IPS-15b (cell line): ENCODE measurements around the gene RASGEF1C.
"Not testable (repeated sequence)": the region's sequence is repeated elsewhere in the genome, so short reads cannot be mapped to it uniquely, and the experiment has no call there.

Experiments used
- H3K27me3 ChIP-seq: one replicate; pipeline ENCODE4 v1.6.1; 2013; ENCODE audit warnings: low read length; ENCODE audit not compliant: control insufficient read depth, insufficient read depth
- H3K36me3 ChIP-seq: one replicate; pipeline ENCODE4 v1.6.1; 2013; ENCODE audit warnings: low read length; ENCODE audit not compliant: control insufficient read depth, insufficient read depth
- H3K4me1 ChIP-seq: one replicate; pipeline ENCODE4 v1.6.1; 2013; ENCODE audit warnings: mild to moderate bottlenecking, low read length; ENCODE audit not compliant: control insufficient read depth, insufficient read depth
- H3K4me3 ChIP-seq: one replicate; pipeline ENCODE4 v1.5.1; 2013; ENCODE audit warnings: low read depth, low read length
- H3K9ac ChIP-seq: one replicate; pipeline ENCODE4 v1.6.1; 2013; ENCODE audit warnings: low read depth, mild to moderate bottlenecking, low read length
- H3K9me3 ChIP-seq: one replicate; pipeline ENCODE4 v1.6.1; 2013; ENCODE audit warnings: mild to moderate bottlenecking, low read length; ENCODE audit not compliant: control insufficient read depth, insufficient read depth

RASGEF1C gene

GRCh38 chr5:180127682-180128670 is 81.0 kb downstream of the RASGEF1C start:
- Histone ChIP-seq H3K4me3 (no peak overlapping the region), H3K36me3 (no peaks in the 10 kb centered on the region), H3K4me1 (no peaks in the 10 kb centered on the region), H3K9ac (no peak overlapping the region), H3K9me3 (no peaks in the 10 kb centered on the region), H3K27me3 (peaks cover 2% of the 10 kb centered on the region)

GRCh38 chr5:180126716-180127681 is 82.0 kb downstream of the RASGEF1C start:
- no peaks in the 10 kb centered on the region for H3K9me3 ChIP-seq
- H3K36me3 ChIP-seq = no peaks in the 10 kb centered on the region
- peaks cover 2% of the 10 kb centered on the region for H3K27me3 ChIP-seq
- H3K4me1 ChIP-seq = no peaks in the 10 kb centered on the region
- no peak overlapping the region for H3K9ac ChIP-seq
- H3K4me3 ChIP-seq = peak overlapping the region; percentile 32

GRCh38 chr5:180126156-180126555 is 82.9 kb downstream of the RASGEF1C start:
- H3K4me3 ChIP-seq, H3K36me3 ChIP-seq, H3K9me3 ChIP-seq, H3K27me3 ChIP-seq, H3K4me1 ChIP-seq, H3K9ac ChIP-seq: not testable (repeated sequence)

- H3K36me3 ChIP-seq, H3K4me1 ChIP-seq, H3K9me3 ChIP-seq, H3K27me3 ChIP-seq, H3K4me3 ChIP-seq, H3K9ac ChIP-seq: not testable (repeated sequence)
Measured at GRCh38 chr5:180124662-180125061, 84.3 kb downstream of the RASGEF1C start.

GRCh38 chr5:180122875-180123274 is 86.1 kb downstream of the RASGEF1C start:
- Histone ChIP-seq H3K36me3 (no peaks in the 10 kb centered on the region), H3K4me3 (no peak overlapping the region), H3K9ac (no peak overlapping the region), H3K9me3 (no peaks in the 10 kb centered on the region), H3K27me3 (peaks cover under 1% of the 10 kb centered on the region), H3K4me1 (no peaks in the 10 kb centered on the region)

GRCh38 chr5:180121826-180122413 is 87.1 kb downstream of the RASGEF1C start:
- H3K9ac ChIP-seq = no peak overlapping the region
- H3K4me1 ChIP-seq = no peaks in the 10 kb centered on the region
- H3K9me3 ChIP-seq = no peaks in the 10 kb centered on the region
- H3K4me3 ChIP-seq = no peak overlapping the region
- no peaks in the 10 kb centered on the region for H3K27me3 ChIP-seq
- H3K36me3 ChIP-seq = no peaks in the 10 kb centered on the region

- Histone ChIP-seq H3K4me3 (no peak overlapping the region), H3K4me1 (no peaks in the 10 kb centered on the region), H3K36me3 (no peaks in the 10 kb centered on the region), H3K9me3 (no peaks in the 10 kb centered on the region), H3K27me3 (no peaks in the 10 kb centered on the region), H3K9ac (no peak overlapping the region)
Measured at GRCh38 chr5:180120237-180121101, 88.5 kb downstream of the RASGEF1C start.

- H3K4me1 ChIP-seq = no peaks in the 10 kb centered on the region
- no peaks in the 10 kb centered on the region for H3K36me3 ChIP-seq
- no peaks in the 10 kb centered on the region for H3K9me3 ChIP-seq
- H3K9ac ChIP-seq = no peak overlapping the region
- no peaks in the 10 kb centered on the region for H3K27me3 ChIP-seq
- no peak overlapping the region for H3K4me3 ChIP-seq
Measured at GRCh38 chr5:180119903-180120236, 89.1 kb downstream of the RASGEF1C start.

GRCh38 chr5:180119031-180119902 is 89.7 kb downstream of the RASGEF1C start:
- Histone ChIP-seq H3K4me1 (no peaks in the 10 kb centered on the region), H3K36me3 (no peaks in the 10 kb centered on the region), H3K27me3 (no peaks in the 10 kb centered on the region), H3K9me3 (no peaks in the 10 kb centered on the region), H3K4me3 (no peak overlapping the region), H3K9ac (no peak overlapping the region)

- H3K9ac ChIP-seq = no peak overlapping the region
Measured at GRCh38 chr5:180118391-180118791, 90.6 kb downstream of the RASGEF1C start.

More at GRCh38 chr5:180118391-180118791, 90.6 kb downstream of the RASGEF1C start:
- H3K4me1 ChIP-seq = no peaks in the 10 kb centered on the region
- no peaks in the 10 kb centered on the region for H3K9me3 ChIP-seq
- no peaks in the 10 kb centered on the region for H3K27me3 ChIP-seq
- H3K36me3 ChIP-seq = no peaks in the 10 kb centered on the region
- no peak overlapping the region for H3K4me3 ChIP-seq
